ENCODE data around the gene PERCC1.

PERCC1 gene

DNA sequence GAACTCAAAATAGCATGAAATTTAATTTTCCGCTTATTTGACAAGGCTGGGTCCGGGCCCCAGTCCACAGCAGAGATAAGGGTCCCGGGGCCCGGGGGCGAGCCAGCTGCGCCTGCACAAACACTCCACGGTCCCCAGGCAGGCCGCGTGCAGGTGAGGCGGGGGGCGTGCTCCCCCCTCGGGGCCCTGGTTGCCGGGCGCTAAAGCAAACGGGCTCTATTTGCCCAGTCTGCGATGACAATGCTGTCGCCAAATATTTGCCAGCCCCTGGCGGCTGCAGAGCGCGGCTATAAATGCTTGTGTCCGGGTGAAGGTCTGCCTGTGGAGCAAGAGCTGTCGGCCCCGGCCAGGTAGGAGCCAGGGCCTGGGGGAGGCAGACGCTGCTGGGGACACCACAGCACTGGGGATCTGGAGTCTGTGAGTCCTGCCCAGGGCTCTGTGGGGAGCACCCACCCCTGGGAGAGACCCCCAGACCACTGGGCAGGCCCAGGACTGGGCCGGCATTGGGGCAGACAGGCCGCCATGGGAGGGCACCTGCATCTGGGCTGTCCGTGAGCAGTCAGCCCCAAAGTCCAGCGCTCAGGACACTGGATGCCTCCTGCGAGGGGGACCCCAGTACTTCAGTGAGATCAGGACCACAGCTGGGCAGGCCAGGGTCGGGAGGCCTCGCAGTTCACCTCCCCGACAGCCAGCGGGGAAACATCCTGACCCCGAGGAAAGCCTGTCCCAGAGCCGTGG, at the start of gene PERCC1:
Gene PERCC1 (plus strand): TSS at position 320 of the 738 bp plus-strand sequence. CDS start 1,516 bp downstream, outside the sequence.
- peak; percentile 83 for DNase-seq

DNA sequence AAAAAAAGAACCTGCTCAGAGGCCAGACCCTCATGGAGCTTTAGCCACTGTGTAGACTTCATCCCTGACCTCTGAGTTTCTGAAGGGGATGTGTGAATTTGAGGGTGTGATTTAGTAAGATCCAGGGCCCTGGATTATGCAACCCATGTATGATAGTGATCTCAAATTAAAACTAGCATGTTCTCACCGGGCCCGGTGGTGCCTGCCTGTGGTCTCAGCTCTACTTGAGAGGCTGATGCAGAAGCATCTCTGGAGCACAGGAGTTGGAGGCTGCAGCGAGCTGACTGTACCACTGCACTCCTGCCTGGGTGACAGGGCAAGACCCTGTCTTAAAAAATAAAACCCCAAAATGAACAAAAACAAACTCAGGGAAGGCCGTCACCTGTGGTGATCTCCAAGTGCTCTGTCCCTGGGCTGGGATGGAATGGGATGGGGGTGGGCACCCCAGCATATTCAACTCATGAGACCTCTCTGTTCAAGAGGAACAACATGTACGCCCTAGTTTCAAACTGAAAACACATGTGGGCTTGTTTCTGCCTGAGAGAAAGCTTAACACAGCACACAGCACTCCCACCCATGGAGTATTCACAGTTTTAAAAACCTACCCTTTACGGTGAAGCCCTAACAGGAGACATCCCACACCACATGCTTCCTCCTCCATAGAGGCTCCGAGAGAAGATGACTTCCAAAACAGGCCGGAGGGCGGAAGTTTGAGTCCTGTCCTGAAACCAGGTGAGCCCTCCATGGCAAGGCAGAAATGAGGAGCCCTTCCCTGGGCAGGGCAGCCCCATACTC, 49.1 kb upstream of the PERCC1 start:
- no peak for DNase-seq

DNA sequence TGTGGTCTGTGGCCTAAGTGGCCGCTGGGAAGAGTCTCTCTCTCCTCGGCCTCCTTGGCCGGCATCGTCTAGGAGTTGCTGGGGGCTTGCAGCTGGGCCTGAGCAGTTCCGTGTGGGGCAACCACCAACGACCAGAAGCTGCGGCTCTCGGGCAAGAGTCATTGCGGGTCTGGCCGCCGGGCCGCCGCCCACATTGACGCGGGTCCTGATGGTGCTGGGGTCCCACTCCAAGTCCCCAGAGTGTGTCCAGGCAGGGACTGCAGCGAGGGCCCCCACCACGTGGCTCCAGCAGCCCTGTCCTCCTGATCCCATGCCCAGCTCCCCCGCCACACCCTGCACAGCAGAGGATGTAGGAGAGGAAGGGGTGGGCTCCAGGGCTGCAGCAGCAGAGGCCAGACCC, 47.3 kb upstream of the PERCC1 start:
- DNase-seq, result no peak

DNA sequence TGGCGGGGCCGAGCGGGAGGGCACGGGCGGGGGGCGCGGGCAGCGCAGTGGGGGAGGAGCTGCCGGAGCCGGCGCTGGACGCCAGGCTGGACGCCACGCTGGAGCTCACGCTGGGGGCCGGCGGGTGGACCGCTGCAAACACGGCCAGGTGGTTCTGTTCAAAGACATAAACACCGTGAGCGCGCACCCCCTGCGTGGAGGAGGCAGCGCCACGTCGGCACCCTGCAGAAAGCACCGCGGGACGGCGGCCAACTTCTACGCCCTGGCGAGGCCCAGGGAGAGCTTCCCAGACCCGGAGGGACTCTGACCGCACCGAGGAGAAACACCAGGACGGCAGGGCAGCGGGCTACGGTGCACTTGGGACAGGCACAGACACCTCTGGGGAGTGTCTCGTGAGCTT, 45.6 kb upstream of the PERCC1 start:
- no peak for DNase-seq

DNA sequence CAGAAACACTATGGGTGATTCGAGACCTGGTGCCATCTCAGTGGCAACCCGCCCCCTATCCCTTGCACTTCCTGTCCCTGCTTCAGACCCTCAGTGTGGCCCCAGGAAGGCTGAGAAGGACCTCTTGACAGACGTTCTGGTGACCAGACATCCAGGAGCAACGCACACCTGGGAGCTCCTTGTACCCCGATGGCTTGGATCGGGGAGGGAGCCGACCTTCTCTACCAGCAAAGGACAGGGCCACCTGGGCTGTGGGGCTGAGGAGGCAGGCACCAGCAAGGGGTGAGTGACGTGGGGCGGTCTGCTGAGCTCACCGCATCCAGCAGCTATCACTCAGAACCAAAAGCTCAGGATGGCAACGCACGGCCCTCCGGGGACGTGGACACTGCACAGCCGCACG, 43.5 kb upstream of the PERCC1 start:
- DNase-seq, result no peak

DNA sequence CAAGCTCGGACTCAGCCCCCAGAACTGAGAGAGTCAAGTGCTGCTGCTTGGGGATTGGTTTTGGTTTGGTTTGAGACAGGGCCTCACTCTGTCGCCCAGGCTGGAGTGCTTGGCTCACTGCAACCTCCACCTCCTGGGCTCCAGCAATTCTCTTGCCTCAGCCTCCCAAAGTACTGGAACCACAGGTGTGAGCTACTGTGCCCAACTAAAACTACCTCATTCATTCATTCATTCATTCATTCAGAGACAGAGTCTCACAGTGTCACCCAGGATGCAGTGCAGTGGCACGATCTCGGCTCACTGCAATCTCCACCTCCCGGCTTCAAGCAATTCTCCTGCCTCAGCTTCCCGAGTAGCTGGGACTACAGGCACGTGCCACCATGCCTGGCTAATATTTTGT, 41.1 kb upstream of the PERCC1 start:
- no peak for DNase-seq

DNA sequence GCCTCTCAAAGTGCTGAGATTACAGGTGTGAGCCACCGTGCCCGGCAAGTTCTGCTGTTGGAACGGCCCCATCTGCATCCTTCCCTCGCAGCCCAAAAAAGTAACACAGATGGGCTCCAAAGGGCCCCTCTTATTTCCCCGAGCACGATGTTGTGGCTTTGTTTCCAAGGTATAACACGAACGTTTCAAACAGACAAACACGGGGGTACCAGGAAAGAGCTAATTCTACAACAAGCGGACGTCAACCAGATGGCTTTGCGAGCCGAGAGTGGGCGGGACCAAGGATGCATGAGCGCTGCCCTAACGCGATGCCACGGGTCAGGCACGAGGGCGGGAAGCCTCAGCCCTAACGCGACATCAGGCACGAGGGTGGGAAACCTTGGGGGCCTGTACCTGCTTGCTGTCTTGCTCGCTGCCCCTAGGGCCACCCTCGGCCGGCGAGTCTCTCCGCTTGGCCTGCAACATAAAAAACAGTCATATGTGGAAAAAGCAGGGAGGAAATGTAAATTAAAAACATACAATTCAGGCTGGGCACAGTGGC, 40.6 kb upstream of the PERCC1 start:
- DNase-seq, result no peak

DNA sequence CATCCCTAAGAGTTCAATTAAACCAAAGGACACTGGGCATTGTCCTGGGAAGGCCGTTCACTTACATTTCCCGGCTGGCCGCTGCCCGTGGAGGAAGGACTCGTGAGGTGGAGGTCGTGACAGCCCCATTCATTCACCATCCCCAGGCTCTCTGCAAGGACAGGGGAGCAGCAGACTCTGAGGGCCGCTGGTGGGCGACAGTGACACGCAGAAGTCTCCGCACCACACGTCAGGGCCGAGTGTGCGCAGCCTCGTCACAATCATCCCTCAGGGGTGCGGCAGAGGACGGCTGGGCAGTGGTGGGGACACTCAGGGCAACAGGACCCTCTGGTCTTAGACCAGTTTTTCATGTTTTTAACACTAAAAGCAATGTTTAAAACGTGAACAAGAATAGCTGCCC, 38.1 kb upstream of the PERCC1 start:
- DNase-seq, result no peak

DNA sequence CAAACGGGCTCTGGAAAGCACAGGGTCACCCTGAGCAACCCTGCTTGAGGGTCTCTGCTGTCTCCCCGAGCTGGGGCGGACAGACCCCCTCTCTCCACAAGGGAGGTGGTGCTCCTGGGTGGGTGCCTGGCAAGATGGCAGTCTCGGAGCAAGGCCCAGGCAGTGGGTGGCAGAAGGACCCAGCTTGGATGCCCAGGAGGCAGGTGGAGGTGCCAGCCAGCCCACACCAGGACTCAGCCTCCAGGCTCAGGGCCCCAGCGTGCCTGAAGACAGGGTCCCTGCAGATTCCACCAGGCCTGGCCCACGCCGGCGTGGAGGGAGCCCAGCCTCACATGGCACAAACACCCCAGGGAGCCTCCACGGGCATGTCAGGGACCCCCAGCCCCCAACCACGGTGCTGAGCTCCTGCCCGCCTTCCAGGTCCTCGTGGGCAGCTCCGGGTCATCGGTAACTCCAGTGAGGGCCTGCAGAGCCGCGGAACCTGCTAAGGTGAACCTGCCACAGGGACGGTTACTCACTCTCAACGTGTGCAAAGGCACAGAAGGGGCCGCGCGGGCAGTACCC, 37.2 kb upstream of the PERCC1 start:
- DNase-seq, result no peak

DNA sequence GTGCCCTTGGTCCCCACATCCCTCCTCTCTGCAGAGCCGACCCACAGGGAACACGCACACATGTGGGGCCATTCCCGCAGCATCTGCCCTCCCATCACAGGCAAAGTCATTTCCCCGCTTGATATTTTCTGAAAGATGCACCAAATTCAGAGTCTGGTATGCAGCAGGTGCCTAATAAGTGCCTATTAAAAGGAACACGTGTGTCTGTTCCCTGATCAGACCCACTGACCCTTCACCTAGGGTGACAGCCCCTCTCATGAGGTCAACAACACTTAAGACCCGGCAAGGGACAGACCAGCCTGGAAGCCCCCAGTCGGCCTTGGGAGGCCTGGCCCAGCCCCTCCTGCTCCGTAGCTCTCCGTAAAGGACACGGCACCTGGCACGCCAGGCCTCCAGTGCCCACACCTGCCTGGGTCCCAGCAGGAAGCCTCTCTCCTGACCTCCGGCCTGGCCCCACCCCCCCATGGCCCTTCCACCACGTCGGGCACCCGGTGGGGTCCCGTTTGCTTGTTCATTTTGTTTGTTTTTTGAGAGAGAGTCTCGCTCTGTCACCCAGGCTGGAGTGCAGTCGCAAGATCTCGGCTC, 36.4 kb upstream of the PERCC1 start:
- DNase-seq, result no peak

DNA sequence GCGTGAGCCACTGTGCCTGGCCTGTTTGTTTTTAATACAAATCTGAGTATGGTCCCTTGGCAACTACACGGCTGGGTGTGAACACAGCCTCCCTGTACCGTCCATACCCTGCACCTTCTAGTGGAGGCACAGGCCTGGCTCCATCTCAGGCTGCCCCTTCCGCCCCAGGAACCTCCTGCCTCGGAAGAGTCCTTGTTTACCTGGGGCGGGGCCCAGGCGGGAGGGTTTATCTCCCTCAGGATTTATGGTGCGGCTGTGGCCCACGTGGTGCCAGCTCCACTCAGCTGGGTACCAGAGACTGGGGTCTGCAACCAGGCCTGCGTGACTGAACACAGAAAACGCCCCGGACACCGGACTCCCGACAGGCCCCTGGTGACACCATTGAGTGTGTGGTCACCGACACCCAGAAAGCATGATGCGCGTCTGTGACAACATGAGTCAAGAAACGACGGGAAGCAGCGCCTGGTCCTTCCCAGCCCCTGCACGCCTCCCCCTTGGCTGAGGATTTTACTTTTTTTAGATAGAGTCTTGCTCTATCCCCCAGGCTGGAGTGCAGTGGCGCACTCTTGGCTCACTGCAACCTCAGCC, 35.3 kb upstream of the PERCC1 start:
- DNase-seq, result no peak

DNA sequence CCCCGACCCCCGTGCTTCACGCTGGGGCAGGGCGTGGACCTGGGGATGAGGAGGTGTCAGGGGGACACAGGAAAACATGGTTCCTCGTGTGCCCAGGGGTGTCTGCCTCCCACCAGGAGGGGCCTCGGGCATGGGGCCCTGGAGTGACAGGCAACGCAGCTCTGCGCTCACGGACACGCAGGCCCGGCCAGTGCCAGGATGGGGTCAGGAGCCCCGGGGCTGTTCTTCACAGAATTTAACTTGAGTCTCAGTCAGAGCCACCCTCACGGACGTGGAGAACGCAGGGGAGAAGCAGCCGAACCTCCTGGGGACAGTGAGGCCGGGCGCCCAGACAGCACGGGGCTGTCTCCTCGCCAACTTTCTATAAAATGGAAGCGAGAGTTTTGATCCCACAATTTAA, 33.1 kb upstream of the PERCC1 start:
- no peak for DNase-seq

DNA sequence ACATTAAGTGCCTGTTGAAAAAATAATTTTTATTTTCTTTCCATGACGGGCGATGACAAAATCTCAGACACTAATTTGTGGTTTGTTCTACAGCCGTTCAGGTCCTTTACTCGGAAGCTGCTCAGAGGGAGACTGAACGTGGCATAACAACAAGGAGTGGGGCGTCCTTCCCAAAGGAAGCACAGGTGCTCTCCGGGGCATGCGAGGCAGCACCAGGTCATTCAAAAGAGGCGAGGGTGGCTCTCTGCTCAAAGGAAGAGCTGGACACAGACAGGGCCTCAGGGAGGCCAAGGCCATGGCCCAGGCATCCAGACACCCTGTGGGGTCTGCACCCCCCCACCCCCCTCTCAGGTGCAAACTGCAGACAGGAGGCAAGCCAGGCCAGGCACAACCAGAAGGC, 32.5 kb upstream of the PERCC1 start:
- DNase-seq, result no peak

DNA sequence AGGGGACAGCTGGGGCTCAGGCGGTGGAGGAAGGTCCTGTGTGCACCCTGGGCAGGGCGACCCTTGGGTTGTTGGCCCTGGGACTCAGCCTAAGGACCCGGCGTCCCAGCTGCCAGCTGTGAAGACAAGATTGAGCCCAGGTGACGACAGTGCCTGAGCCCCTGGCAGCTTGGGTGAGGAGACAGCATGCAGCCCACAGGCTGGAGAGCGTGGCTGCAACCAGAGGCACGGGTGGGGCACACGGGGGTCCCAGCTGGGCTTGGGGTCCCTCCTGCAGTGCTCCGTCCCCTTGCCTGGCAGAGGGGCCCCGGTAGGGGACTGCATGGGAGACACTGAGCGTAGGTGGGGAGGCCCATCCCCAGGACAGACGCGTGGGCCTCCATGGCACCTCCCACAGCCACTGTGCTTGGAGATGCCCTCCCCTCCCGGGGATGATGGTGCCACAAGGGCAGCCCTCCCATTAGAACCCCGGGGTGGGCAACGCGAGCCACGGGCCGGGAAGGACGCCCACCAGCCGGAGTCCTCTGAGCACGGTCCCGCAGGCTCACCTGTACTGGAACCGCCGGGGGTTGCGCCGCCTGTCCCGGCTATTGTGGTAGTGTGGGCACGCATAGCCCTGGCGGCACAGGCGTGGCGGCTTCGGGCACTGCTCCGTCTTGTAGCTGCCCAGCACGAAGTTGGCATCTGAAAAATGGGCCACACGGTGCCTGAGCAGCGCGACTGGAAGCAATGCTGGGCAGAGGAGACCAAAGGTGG, 31.9 kb upstream of the PERCC1 start:
- no peak for DNase-seq

DNA sequence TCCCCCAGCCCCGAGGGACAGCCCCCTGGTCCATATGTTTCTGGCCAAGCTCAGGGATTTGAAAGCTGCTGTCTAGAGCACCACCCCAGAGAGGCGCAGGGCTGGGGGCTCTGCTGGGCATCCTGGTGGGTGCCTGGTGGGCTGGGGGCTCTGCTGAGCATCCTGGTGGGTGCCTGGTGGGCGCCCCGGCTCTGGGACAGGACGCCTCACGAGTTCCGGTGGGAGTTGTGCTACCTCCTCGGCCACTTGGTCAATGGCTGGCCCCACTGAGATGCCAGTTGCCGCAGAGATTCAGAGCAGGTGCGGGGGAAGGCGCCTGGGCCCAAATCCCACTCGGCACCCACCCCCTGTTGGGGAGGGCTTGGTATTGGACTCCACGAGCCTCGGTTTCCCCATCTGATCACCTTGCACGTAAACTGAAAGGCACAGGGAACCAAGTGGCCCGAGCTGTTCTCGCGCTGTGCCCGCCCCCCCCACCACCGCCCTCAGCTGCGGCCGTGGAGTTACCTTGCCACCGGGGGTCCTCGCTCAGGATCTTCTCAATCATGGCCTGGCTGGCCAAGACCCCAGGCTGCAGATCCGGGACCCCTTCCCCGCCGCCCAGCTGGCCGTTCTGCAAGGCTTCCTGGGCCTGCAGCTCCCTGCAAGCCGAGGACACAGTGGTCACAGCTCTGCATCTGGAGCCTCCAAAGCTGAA, 29.7 kb upstream of the PERCC1 start:
- no peak for DNase-seq

DNA sequence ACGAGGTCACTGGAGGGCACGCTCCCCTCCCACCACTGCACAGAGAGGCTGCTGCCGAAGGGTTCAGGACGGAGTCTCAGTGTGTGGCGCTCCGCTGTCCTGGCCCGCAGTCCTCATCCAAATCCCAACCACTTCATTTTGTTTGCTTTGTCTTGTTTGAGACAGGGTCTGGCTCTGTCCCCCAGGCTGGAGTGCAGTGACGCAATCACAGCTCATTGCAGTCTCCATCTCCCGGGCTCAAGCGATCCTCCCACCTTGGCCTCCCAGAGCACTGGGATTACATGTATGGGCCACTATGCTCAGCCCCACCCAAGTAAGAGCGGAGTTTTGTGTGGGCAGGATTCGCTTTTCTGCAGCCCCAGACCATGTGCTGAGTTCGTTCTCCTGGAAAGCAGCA, 29.1 kb upstream of the PERCC1 start:
- DNase-seq, result no peak

DNA sequence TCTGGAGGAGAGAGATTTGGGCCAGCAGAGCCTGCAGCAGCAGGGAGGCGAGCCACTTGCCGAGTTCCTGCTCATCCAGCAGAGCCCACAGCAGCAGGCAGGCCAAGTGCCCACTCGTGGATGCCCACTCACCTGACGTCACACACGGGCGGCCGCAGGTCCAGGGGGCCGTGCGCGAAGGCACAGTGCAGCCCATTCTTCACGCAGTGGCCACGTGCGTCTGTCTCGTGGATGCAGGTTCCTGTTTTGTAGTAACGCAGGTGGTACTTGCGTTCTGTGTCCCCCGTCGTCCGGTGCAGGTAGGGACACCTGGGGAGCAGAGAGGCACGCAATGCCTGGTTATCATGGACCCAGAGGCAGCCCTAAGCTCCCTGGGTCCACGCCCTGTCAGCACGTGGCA, 27.8 kb upstream of the PERCC1 start:
- DNase-seq, result no peak

DNA sequence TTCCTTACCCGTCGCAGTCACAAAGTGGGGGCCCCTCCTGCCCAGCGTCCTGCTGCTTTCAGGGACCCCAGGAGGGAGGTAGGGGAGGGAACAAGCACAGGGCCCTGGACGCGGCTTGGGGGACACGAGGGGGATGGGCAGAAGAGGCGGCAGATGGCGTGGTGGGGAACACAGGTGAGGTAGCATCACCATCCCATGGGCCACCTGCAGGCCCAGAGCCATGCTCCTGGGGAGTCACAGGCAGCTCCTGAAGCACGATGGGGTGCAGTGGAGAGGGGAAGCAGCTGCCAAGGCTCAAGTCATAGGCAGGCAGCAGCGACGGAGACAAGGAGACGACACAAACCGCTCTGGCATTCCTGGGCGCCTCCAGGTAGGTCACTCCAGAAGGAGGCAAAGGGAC, 27.1 kb upstream of the PERCC1 start:
- DNase-seq, result no peak

DNA sequence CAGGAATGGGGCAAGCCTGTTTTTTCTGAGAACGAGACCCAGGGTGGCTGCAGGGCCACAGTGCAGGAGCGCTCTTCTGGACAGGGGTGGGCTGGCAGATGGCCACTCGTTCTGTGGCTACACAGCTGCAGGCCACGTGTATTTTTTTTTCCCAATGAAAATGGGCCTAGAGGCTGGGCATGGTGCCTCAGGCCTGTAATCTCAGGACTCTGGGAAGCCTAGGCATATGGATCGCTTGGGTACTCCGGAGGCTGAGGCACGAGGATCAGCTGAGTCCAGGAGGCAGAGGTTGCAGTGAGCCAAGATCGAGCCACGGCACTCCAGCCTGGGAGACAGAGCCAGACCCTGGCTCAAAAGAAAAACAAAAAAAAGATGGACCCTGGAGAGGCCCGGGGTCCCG, 23.1 kb upstream of the PERCC1 start:
- no peak for DNase-seq

DNA sequence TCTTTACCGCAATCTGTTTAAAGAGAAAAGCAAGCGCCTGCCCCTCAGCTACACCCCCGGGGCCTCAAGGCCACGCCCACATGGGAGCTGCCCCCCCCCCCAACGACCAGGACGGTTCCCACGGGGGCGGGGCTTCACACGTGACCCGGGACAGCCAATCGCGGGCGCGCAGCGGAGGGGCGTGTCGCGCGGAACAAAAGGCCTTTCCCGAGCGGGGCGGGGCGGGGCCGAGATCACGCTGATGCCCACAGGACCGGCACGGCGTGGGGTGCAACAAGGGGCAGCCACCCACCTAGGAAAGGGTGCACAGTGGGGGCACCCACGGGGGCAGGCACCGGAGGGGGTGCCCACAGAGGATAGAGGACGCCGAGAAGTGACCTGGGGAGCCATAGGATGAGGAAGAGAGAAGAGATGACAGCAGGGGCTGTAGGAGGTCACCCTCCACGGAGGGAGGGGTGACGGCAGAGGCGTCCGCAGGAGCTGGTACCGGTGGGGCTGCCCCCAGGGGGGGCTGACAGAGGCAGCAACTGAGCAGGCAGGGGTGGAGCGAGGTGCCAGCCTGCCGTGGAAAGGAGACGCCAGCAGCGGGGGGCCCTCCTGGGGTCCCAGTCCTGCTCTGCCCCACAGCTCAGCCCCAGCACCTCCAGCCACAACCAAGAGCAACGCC, 22.6 kb upstream of the PERCC1 start:
- DNase-seq, result peak; percentile 67

DNA sequence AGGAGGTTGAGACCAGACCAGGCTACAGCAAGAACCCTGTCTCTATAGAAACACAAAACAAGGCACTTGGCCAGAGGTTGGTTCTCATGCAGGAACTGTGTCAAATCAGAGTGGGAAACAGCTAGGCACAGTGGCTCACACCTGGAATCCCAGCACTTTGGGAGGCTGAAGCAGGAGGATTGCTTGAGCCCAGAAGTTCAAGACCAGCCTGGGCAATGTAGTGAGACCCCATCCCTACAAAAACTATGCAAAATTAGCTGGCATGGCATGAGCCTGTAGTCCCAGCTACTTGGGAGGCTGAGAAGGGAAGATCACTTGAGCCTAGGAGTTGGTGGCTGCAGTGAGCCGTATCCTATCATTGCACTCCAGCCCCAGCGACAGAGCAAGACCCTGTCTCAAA, 18.0 kb upstream of the PERCC1 start:
- no peak for DNase-seq

Measured in DMS79 treated with DMSO at 0.1 percent for 48 hours (cell line).